Spinal cord (tissue), 10 donors: ENCODE data around the gene SSTR4. TPM values are rescaled to one million over a fixed set of nuclear protein-coding genes. Genes with fewer than 3 reads are reported as not detected.
A peak's percentile ranks its signal among the peaks of the same experiment; 100 is the strongest.

ENCODE experiments used
- DNase-seq, 6 donors: peaks; one replicate each; pipeline versions ENCODE4 v3.0.0 to v3.0.0-alpha.2; 2013 to 2015; ENCODE audit warnings: low spot score in 6 of 6, low read depth in 4 of 6
- H3K27ac ChIP-seq: one replicate; pipeline ENCODE4 v1.5.1; 2013; ENCODE audit warnings: low read depth, low read length, control low read depth
- H3K27me3 ChIP-seq: one replicate; pipeline ENCODE4 v1.6.1; 2013; ENCODE audit warnings: low read length; ENCODE audit not compliant: control insufficient read depth, insufficient read depth
- H3K36me3 ChIP-seq: one replicate; pipeline ENCODE4 v1.6.1; 2013; ENCODE audit warnings: low read length; ENCODE audit not compliant: control insufficient read depth, insufficient read depth
- H3K4me1 ChIP-seq: one replicate; pipeline ENCODE4 v1.6.1; 2013; ENCODE audit warnings: low read length; ENCODE audit not compliant: control insufficient read depth, insufficient read depth
- H3K4me3 ChIP-seq: one replicate; pipeline ENCODE4 v1.5.1; 2013; ENCODE audit warnings: low read depth, low read length, control low read depth
- H3K9me3 ChIP-seq: one replicate; pipeline ENCODE4 v1.6.1; 2013; ENCODE audit warnings: low read length; ENCODE audit not compliant: control insufficient read depth, insufficient read depth
- WGBS: methylation state at CpG from one replicate; pipeline ENCODE4 v1.1.5; 2013; ENCODE audit warnings: missing lambda C conversion rate; ENCODE audit not compliant: insufficient coverage; 5-methylcytosine and 5-hydroxymethylcytosine counted together
- polyA plus RNA-seq, 2 donors: library from polyadenylated mRNA; unstranded; fragments of 120-200 nt; gene quantifications; one replicate each; pipeline ENCODE4 v1.2.1, GENCODE V29; 2013; ENCODE audit not compliant: insufficient read length in 2 of 2
- total RNA-seq, 2 donors: library from RNA; depleted of rRNA in 1 of 2; stranded (reverse); fragments of 120-200 nt in 1 of 2; fragments of >200 nt in 1 of 2; gene quantifications; one replicate each; pipeline versions ENCODE4 v1.2.3 to v1.2.4, GENCODE V29; 2013 to 2014
- donor health status: healthy.

SSTR4 gene
- total and polyA plus RNA-seq, 4 donors = 0.33 to 0.89 (median 0.74) TPM

DNA sequence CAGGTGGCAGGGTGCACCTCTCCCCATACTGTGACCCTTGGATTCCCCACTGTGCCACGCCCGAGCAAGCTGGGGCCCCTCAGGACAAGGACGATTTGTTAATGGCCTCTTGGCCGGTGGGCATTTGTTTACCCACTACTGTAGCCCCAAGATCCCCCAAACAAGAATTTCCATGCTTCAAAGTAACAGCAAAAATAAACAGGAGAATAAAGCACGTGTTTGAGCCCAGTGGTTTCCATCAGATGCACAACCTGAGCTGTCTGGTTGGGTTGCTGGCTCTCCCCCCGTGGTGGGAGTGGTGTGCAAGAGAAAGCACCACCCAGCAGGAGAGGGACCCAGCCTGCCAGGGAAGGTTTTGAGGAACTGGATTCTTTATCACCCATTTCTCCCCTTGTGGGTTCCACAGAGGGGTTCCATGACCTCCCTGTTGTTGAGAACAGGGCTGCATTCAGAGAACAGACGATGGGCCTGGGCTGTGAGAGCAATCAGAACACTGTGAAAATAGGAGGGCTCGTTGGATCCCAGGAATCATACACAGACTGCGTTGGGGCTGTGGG is 46.2 kb downstream of the SSTR4 start:
- H3K4me3 ChIP-seq = no peak overlapping the region
- no peaks in the 10 kb centered on the region for H3K9me3 ChIP-seq
- peaks cover 22% of the 10 kb centered on the region for H3K4me1 ChIP-seq
- H3K27me3 ChIP-seq = no peaks in the 10 kb centered on the region
- 85% methylated on average over 7 of the region's 9 CpGs for WGBS
- H3K27ac ChIP-seq = no peak overlapping the region
- H3K36me3 ChIP-seq = no peaks in the 10 kb centered on the region
- no peak for DNase-seq

DNA sequence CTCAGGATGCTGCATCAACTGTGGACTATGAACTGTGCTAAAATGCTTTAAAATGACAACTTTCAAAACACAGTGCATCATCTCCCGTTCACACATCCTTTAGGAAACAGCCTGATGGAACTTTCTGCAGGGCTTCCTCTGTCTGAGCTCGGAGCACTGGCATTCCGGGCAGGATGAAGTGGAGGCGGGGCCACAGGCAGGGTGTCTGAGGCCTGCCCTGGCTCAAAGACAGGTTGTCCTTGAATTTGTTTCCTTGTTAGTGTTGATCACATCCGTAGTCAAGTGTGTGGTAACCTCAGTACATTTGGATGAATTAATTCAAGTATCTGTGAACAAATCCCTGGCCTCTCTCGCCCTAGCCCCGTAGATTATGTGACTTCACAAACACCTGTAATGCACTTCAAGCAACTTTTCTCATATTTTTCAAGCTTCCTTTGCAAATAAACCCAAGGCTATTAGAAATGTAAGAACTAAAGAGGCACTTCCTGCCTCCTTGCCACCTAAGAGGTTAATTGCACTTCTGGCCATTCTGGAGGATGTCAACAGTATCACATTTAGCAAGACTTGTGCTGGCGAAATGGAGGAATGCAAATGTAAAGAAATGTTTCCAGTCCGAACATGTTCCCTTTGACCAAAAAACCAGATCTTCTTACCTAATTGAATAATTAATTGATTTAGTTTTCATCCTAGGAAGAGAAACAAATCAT is 47.9 kb downstream of the SSTR4 start:
- Histone ChIP-seq H3K36me3 (no peaks in the 10 kb centered on the region), H3K9me3 (no peaks in the 10 kb centered on the region), H3K27ac (no peak overlapping the region), H3K4me1 (peaks cover 29% of the 10 kb centered on the region), H3K27me3 (no peaks in the 10 kb centered on the region), H3K4me3 (no peak overlapping the region)
- WGBS = 71% methylated on average over 5 of the region's 9 CpGs
- DNase-seq = no peak

DNA sequence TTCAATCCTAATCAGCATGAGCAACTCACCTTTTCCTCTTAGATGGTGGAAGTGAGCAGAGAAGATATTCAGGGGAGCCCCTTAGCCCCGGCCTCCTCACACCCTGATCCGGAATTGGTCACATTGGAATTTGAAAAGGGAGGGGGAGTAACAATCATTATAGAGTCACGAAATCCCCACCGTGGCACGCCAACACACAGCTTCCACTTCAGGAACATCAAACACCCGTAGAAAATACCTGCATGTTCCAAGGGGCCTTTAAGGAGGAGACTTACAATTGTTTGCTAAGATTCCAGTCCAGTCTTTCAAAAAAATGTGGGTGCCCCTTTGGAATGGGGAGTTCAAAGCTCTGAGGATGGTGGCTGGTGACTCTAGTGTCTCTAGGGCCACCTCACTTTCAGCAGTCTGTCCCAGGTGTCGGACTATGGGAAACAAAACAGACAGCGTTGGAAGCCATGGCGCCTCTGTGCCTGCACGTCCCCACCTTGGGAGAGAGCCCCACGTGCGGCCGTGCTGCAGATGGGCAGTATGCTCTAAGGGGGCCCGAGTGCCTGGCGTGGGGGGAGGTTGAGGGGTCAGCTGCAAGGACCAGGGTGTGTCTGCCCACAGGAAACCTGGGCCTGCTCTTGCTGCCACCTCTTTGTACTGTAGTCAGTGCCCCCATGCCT is 48.6 kb downstream of the SSTR4 start:
- Histone ChIP-seq H3K27ac (no peak overlapping the region), H3K36me3 (no peaks in the 10 kb centered on the region), H3K9me3 (no peaks in the 10 kb centered on the region), H3K4me1 (peaks cover 29% of the 10 kb centered on the region), H3K27me3 (no peaks in the 10 kb centered on the region), H3K4me3 (peak overlapping the region; percentile 17)
- no peak for DNase-seq
- 96% methylated on average over 9 of the region's 15 CpGs for WGBS

DNA sequence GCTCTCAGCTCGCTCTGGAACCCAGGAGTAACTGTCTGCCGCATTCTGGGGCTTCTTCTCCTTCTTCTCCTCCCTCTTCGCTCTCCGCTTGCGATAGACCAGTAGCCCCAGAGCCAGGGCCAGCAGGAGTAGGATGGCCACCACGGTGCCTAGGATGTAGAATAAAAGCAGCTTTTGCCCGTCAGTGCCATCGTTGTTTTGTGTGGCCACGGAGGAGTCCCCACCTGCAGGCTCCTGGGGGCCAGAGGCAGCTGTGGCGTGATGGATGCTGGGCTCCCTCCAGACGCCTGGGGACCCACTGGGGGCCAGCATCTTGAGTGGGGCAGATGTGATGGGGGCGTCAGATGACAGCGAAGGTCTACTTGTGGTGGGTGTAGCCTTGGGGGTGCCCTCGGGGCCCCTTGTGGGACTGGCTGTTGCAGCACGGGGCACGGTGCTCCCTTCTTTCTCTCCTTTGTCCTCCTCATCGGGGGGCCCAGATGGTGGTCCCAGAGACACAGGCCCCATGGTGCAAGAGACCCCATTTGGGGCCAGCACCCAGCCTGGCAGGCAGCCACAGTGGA is 49.3 kb downstream of the SSTR4 start:
- Histone ChIP-seq H3K9me3 (no peaks in the 10 kb centered on the region), H3K27ac (no peak overlapping the region), H3K4me1 (peaks cover 25% of the 10 kb centered on the region), H3K4me3 (peak overlapping the region; percentile 17), H3K36me3 (no peaks in the 10 kb centered on the region), H3K27me3 (no peaks in the 10 kb centered on the region)
- DNase-seq = no peak
- WGBS = 86% methylated on average over 14 of the region's 17 CpGs

DNA sequence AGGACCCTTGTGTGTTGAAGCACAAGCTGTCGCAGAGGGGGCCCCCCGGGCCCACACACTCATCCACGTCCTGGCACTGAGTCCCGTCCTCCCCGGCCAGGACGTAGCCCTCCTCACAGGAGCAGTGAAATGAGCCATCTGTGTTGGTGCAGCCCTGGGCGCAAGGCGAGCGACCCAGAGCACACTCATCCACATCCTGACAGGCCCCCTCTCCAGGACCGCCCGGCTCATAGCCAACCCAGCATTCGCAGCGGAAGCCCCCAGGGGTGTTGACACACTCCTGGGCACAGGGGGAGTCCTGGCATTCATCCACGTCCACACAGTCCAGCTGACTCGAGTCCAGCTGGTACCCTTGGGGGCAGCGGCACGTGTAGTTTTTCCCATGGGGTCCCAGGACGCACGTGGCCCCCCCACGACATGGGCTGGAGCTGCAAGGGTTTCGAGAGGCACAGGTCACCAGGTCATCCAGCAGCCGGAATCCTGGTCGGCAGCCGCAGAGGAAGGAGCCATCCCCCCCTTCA is 49.8 kb downstream of the SSTR4 start:
- Histone ChIP-seq H3K27ac (no peak overlapping the region), H3K4me1 (peaks cover 25% of the 10 kb centered on the region), H3K9me3 (no peaks in the 10 kb centered on the region), H3K4me3 (peak overlapping the region; percentile 9), H3K36me3 (no peaks in the 10 kb centered on the region), H3K27me3 (no peaks in the 10 kb centered on the region)
- DNase-seq = no peak
- WGBS = 59% methylated on average over 24 of the region's 24 CpGs

DNA sequence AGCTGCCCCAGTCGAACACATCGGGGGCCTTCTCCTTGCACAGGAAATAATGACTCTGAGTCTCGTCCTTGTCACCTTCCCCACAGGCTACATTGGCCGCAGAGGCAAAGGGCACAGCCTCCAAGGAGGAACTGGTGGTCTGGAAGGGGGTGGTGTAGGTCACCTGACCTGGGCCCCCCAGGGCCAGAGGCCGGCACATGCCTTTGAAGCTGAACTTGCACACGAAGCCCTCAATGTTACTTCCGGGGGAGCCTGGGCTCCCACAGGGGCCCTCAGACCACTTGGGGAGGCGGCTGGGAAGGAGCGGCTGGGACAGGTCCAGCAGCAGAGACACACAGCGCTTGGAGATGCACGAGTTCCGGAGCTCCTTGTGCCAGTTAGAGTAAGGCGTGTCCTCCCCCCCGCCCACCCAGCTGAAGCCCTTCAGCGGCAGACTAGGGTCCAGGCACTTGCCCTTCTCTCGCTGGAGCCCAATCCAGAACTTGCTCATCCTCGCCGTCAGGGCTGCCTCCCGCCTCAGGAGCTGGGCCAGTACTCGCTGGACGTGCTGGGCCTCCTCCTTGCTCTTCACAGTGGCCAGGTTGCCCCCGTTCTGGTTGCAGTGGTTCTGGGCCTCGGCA is 50.4 kb downstream of the SSTR4 start:
- H3K4me1 ChIP-seq = peaks cover 25% of the 10 kb centered on the region
- H3K27me3 ChIP-seq = no peaks in the 10 kb centered on the region
- H3K36me3 ChIP-seq = no peaks in the 10 kb centered on the region
- 84% methylated on average over 19 of the region's 23 CpGs for WGBS
- DNase-seq = no peak
- peak overlapping the region; percentile 20 for H3K4me3 ChIP-seq
- no peaks in the 10 kb centered on the region for H3K9me3 ChIP-seq
- peak overlapping the region; percentile 63 for H3K27ac ChIP-seq

DNA sequence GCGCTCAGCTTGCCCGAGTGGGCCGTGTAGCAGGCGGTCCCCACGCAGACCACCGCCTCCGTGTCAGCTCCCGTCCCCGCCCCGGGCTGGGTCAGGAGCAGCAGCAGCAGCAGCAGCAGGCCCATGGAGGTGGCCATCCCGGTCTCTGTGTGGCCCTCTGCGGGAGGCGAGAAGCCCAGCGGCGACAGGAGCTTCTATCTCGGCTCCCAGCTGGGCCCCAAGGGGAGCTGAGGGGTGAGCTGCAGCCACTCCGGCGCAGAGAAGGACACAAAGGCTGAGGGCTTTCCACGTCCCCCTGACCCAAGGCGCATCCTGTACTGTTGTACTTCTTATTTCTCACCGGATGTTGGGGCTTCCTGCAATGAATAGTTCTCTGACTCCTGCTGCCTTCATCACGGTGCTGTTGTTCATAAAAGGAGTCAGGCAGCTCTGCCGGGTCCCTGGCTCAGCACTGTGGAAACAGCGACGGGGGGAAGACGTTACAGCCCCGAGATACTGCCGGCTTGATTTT is 51.0 kb downstream of the SSTR4 start, which contains the start of gene CD93:
CD93 (minus strand) TSS at position 269 of the 511 bp plus-strand sequence; CDS start at position 137, 132 bp downstream.
- WGBS = 39% methylated on average over 26 of the region's 28 CpGs
- peak within 1 kb of the TSS; percentile 63 for H3K27ac ChIP-seq

DNA sequence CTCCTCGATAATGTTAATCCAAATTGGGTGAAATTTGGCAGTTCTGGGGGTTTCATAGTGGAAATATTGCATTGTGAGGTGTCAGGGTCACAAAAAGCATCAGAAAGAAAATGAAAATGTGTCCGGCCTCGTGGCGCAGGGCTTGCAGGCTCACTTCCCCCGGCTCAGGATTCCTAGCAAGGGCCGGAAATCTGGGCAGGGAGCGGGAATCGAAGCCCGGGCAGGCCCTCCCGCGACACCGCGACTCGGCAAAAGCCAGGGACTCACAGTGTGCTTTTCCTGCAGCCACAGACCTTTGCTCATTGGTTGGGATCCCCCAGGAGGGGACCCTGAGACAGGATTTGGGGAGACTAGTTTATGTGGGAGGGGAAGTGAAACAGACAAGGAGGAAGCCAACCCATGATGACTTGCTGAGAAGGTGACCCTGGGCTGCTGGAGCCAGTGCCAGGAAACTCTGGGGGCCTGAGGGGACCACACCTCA is 51.9 kb downstream of the SSTR4 start:
- Histone ChIP-seq H3K9me3 (no peaks in the 10 kb centered on the region), H3K36me3 (no peaks in the 10 kb centered on the region), H3K4me3 (no peak overlapping the region), H3K27ac (peak overlapping the region; percentile 63), H3K27me3 (no peaks in the 10 kb centered on the region), H3K4me1 (peaks cover 25% of the 10 kb centered on the region)
- DNase-seq = peak in 1 of 6 donors; percentile 13
- 68% methylated on average over 14 of the region's 14 CpGs for WGBS

More for the DNA sequence above, 51.0 kb downstream of the SSTR4 start, which contains the start of gene CD93:
- DNase-seq = peak in 2 of 6 donors; percentile 33 to 38
- H3K27me3 ChIP-seq = no peaks in the 10 kb centered on the region
- H3K4me1 ChIP-seq = peaks cover 25% of the 10 kb centered on the region
- H3K36me3 ChIP-seq = no peaks in the 10 kb centered on the region
- peak within 1 kb of the TSS; percentile 20 for H3K4me3 ChIP-seq
- H3K9me3 ChIP-seq = no peaks in the 10 kb centered on the region
